ENCODE measurements around the gene COL7A1. TPM values are rescaled to one million over a fixed set of nuclear protein-coding genes. Genes with fewer than 3 reads are reported as not detected.

COL7A1 gene
- total and polyA plus RNA-seq, 12 donors: 0.35 to 66.9 (median 3.1) TPM

GRCh38 chr3:48633743-48634142 is 38.6 kb upstream of the COL7A1 start:
- Histone ChIP-seq H3K9me3 (replicated peaks in 1 of 3) (no peaks in the 10 kb centered on the region), H3K27me3 (no peaks in the 10 kb centered on the region), H3K27ac (no peak overlapping the region), H3K4me1 (replicated peaks in 1 of 2) (peaks cover 13 to 24% of the 10 kb centered on the region in 2 donors), H3K4me3 (no peak overlapping the region), H3K36me3 (replicated peaks in 1 of 2) (peaks cover 0 to 21% of the 10 kb centered on the region in 2 donors)
- WGBS, 4 donors: 91% methylated on average over 2 of the region's 2 CpGs; no CpG with 5 or more reads in 2 of the 4 donors
- TF ChIP-seq POLR2A (IDR thresholded peaks at IDR 0.05) (no peak), CTCF (IDR thresholded peaks at IDR 0.05) (no peak)
- no peak for DNase-seq
- intact Hi-C loops (cut with DNase I): no loop called here

- WGBS, 4 donors: 95 to 96% (median 95%) methylated on average over 8 to 15 of the region's 15 CpGs
- peaks cover 0 to 21% of the 10 kb centered on the region in 2 donors for H3K36me3 ChIP-seq (replicated peaks in 1 of 2)
- no peak for DNase-seq
- intact Hi-C loops (cut with DNase I): no loop called here
- H3K27ac ChIP-seq: no peak overlapping the region
- no peak overlapping the region for H3K4me3 ChIP-seq
- H3K27me3 ChIP-seq: no peaks in the 10 kb centered on the region
- TF ChIP-seq CTCF (IDR thresholded peaks at IDR 0.05) (no peak), POLR2A (IDR thresholded peaks at IDR 0.05) (no peak)
- peaks cover 13 to 24% of the 10 kb centered on the region in 2 donors for H3K4me1 ChIP-seq (replicated peaks in 1 of 2)
- H3K9me3 ChIP-seq (replicated peaks in 1 of 3): no peaks in the 10 kb centered on the region
These were observed 38.1 kb upstream of the COL7A1 start for GRCh38 chr3:48633256-48633655.

- 87 to 91% (median 88%) methylated on average over 18 to 22 of the region's 22 CpGs for WGBS, 4 donors
- TF ChIP-seq CTCF (IDR thresholded peaks at IDR 0.05): no peak
- no peak for TF ChIP-seq POLR2A (IDR thresholded peaks at IDR 0.05)
- H3K4me1 ChIP-seq (replicated peaks in 1 of 2): peaks cover 13 to 22% of the 10 kb centered on the region in 2 donors
- H3K27me3 ChIP-seq: no peaks in the 10 kb centered on the region
- no peak overlapping the region for H3K4me3 ChIP-seq
- H3K36me3 ChIP-seq (replicated peaks in 1 of 2): peaks cover 0 to 32% of the 10 kb centered on the region in 2 donors
- intact Hi-C loops (cut with DNase I): no loop called here
- no peak overlapping the region for H3K27ac ChIP-seq
- no peaks in the 10 kb centered on the region for H3K9me3 ChIP-seq (replicated peaks in 1 of 3)
- DNase-seq: no peak
These were observed 36.7 kb upstream of the COL7A1 start for GRCh38 chr3:48631516-48632448.

GRCh38 chr3:48630833-48631232 is 35.7 kb upstream of the COL7A1 start:
- H3K4me1 ChIP-seq (replicated peaks in 1 of 2): peaks cover 7 to 12% of the 10 kb centered on the region in 2 donors
- no peak overlapping the region for H3K27ac ChIP-seq
- no peak overlapping the region for H3K4me3 ChIP-seq
- intact Hi-C loops (cut with DNase I): no loop called here
- peaks cover 0 to 38% of the 10 kb centered on the region in 2 donors for H3K36me3 ChIP-seq (replicated peaks in 1 of 2)
- H3K27me3 ChIP-seq: no peaks in the 10 kb centered on the region
- WGBS, 4 donors: 87 to 94% (median 90%) methylated on average over 6 to 12 of the region's 12 CpGs
- no peak for TF ChIP-seq CTCF (IDR thresholded peaks at IDR 0.05)
- TF ChIP-seq POLR2A (IDR thresholded peaks at IDR 0.05): no peak
- DNase-seq: no peak
- H3K9me3 ChIP-seq (replicated peaks in 1 of 3): no peaks in the 10 kb centered on the region

All from adrenal gland (tissue), 12 donors.